HG03439 (cell line): ENCODE measurements around the gene ATP5PD.

Experiments used
- ATAC-seq: cut with Tn5 transposase; IDR thresholded peaks from one replicate; pipeline ENCODE4 v1.9.1; 2021; ENCODE audit warnings: mild to moderate bottlenecking, moderate library complexity; ENCODE audit not compliant: unreplicated experiment

ATP5PD gene

GRCh38 chr17:75001915-75002843, 44.6 kb downstream of the ATP5PD start:
- no peak for ATAC-seq

GRCh38 chr17:74999523-74999922, 47.2 kb downstream of the ATP5PD start:
- no peak for ATAC-seq

- no peak for ATAC-seq
These were observed 48.0 kb downstream of the ATP5PD start for GRCh38 chr17:74998783-74999182.

GRCh38 chr17:74995847-74996246, 50.9 kb downstream of the ATP5PD start:
- ATAC-seq = no peak

GRCh38 chr17:74994440-74994839, 52.3 kb downstream of the ATP5PD start:
- ATAC-seq = no peak

GRCh38 chr17:74992223-74992622, 54.5 kb downstream of the ATP5PD start:
- no peak for ATAC-seq

- ATAC-seq = no peak
These were observed 56.1 kb downstream of the ATP5PD start for GRCh38 chr17:74990581-74991105.
